IMR-90 (cell line): ENCODE data around the gene SSTR4. TPM values are rescaled to one million over a fixed set of nuclear protein-coding genes. Genes with fewer than 3 reads are reported as not detected.

Experiments used
- ATAC-seq: fragments of 200-7000 bp; cut with Tn5 transposase; 2 replicates; pipeline ENCODE4 v1.9.1; 2020; ENCODE audit warnings: low read depth, mild to moderate bottlenecking, moderate library complexity
- BruUV-seq: library from RNA; stranded (reverse); fragments of 400-500 nt; replicated peaks from 2 replicates; lab custom pipeline; 2021; lab: Mats Ljungman, UMichigan
- CTCF ChIA-PET: fragments of 300-600 bp; formaldehyde crosslinking; extraction: SDS; loops from one replicate; lab custom pipeline; 2021; ENCODE audit warnings: antibody characterized with exemption; lab: Yijun Ruan, JAX
- POLR2A ChIA-PET: fragments of 300-600 bp; sonication (Branson Sonifier 250); formaldehyde crosslinking; loops from one replicate; lab custom pipeline; 2022; ENCODE audit warnings: antibody characterized with exemption; ENCODE audit not compliant: unreplicated experiment; lab: Charles Lee
- DNase-seq: peaks from one replicate; pipeline ENCODE4 v3.0.0; 2013
- H2AFZ ChIP-seq: replicated peaks from 2 replicates; pipeline ENCODE3; 2013; ENCODE audit warnings: low read length, mild to moderate bottlenecking; ENCODE audit not compliant: poor library complexity
- H2AK5ac ChIP-seq: 2 replicates; pipeline ENCODE4 v1.6.1; 2013; ENCODE audit warnings: low read depth, low read length, inconsistent platforms
- H2AK9ac ChIP-seq: replicated peaks from 2 replicates; pipeline ENCODE3; 2013; ENCODE audit warnings: mild to moderate bottlenecking, low read depth, low read length, moderate library complexity; ENCODE audit not compliant: poor library complexity
- H2BK120ac ChIP-seq: 2 replicates; pipeline ENCODE4 v1.6.1; 2013; ENCODE audit warnings: low read depth, low read length, inconsistent platforms
- H2BK15ac ChIP-seq: 3 replicates; pipeline ENCODE4 v1.6.1; 2013; ENCODE audit warnings: low read depth, low read length, inconsistent platforms
- H2BK20ac ChIP-seq: 2 replicates; pipeline ENCODE4 v1.6.1; 2013; ENCODE audit warnings: low read depth, mild to moderate bottlenecking, inconsistent platforms, low read length, moderate library complexity
- H2BK5ac ChIP-seq: 2 replicates; pipeline ENCODE4 v1.6.1; 2013; ENCODE audit warnings: mild to moderate bottlenecking, low read depth, low read length, inconsistent platforms; ENCODE audit not compliant: poor library complexity, severe bottlenecking
- H3K14ac ChIP-seq: replicated peaks from 2 replicates; pipeline ENCODE4 v1.6.1; 2013; ENCODE audit warnings: low read depth, low read length, inconsistent platforms
- H3K18ac ChIP-seq: 2 replicates; pipeline ENCODE4 v1.6.1; 2013; ENCODE audit warnings: low read depth, low read length, control low read depth
- H3K23ac ChIP-seq: 2 replicates; pipeline ENCODE4 v1.6.1; 2013; ENCODE audit warnings: low read depth, low read length, inconsistent platforms
- H3K27ac ChIP-seq: 2 replicates; pipeline ENCODE4 v1.5.1; 2013; ENCODE audit warnings: mild to moderate bottlenecking, control low read depth, low read length; ENCODE audit not compliant: insufficient read depth
- H3K27me3 ChIP-seq: 2 replicates; pipeline ENCODE4 v1.6.1; 2013; ENCODE audit warnings: low read length; ENCODE audit not compliant: control insufficient read depth, insufficient read depth
- H3K36me3 ChIP-seq: 2 replicates; pipeline ENCODE4 v1.6.1; 2013; ENCODE audit warnings: low read length, mixed read lengths; ENCODE audit not compliant: control insufficient read depth, insufficient read depth
- H3K4ac ChIP-seq: 2 replicates; pipeline ENCODE4 v1.6.1; 2013; ENCODE audit warnings: low read depth, low read length, inconsistent platforms
- H3K4me1 ChIP-seq: 2 replicates; pipeline ENCODE4 v1.6.1; 2013; ENCODE audit warnings: low read length, mixed read lengths; ENCODE audit not compliant: control insufficient read depth, insufficient read depth
- H3K4me2 ChIP-seq: 2 replicates; pipeline ENCODE4 v1.6.1; 2013; ENCODE audit warnings: low read depth, mild to moderate bottlenecking, control low read depth, low read length, moderate library complexity
- H3K4me3 ChIP-seq: 2 replicates; pipeline ENCODE4 v1.5.1; 2013; ENCODE audit warnings: low read depth, mild to moderate bottlenecking, control low read depth, low read length, moderate library complexity; ENCODE audit not compliant: insufficient read depth
- H3K56ac ChIP-seq: 2 replicates; pipeline ENCODE4 v1.6.1; 2013; ENCODE audit warnings: low read length, inconsistent platforms; ENCODE audit not compliant: insufficient read depth; ENCODE audit errors: extremely low read depth
- H3K79me1 ChIP-seq, 2 experiments: 2 replicates each; pipeline ENCODE4 v1.6.1; 2013; ENCODE audit warnings: low read length in 2 of 2, inconsistent platforms in 1 of 2, low read depth in 1 of 2
- H3K9ac ChIP-seq: 2 replicates; pipeline ENCODE4 v1.6.1; 2013; ENCODE audit warnings: low read depth, low read length, control low read depth
- H3K9me1 ChIP-seq: 2 replicates; pipeline ENCODE4 v1.6.1; 2013; ENCODE audit warnings: low read length, inconsistent platforms; ENCODE audit not compliant: insufficient read depth
- H3K9me3 ChIP-seq: 2 replicates; pipeline ENCODE4 v1.6.1; 2013; ENCODE audit warnings: low read length; ENCODE audit not compliant: control insufficient read depth, insufficient read depth
- H4K20me1 ChIP-seq: 2 replicates; pipeline ENCODE4 v1.6.1; 2013; ENCODE audit warnings: low read length, inconsistent platforms; ENCODE audit not compliant: insufficient read depth
- H4K5ac ChIP-seq: 2 replicates; pipeline ENCODE4 v1.6.1; 2013; ENCODE audit warnings: mild to moderate bottlenecking, low read depth, low read length, control low read depth
- H4K8ac ChIP-seq, 2 experiments: 2 replicates each; pipeline ENCODE4 v1.6.1; 2013; ENCODE audit warnings: low read depth in 2 of 2, low read length in 2 of 2, control low read depth in 1 of 2, inconsistent platforms in 1 of 2
- H4K91ac ChIP-seq: 2 replicates; pipeline ENCODE4 v1.6.1; 2013; ENCODE audit warnings: low read depth, low read length, inconsistent platforms; ENCODE audit not compliant: insufficient read depth
- BHLHE40 ChIP-seq: fragments of 150-350 bp; IDR thresholded peaks from 2 replicates; pipeline ENCODE4 v1.6.1; 2016; ENCODE audit warnings: mild to moderate bottlenecking, low read depth, low read length
- CEBPB ChIP-seq: IDR thresholded peaks from 2 replicates; pipeline ENCODE4 v1.6.1; 2012; ENCODE audit warnings: low read depth, low read length, improper control_type of control experiment
- CHD1 ChIP-seq: IDR thresholded peaks from 2 replicates; pipeline ENCODE4 v1.6.1; 2012; ENCODE audit warnings: low read depth, low read length, improper control_type of control experiment
- FOS ChIP-seq: fragments of 150-350 bp; IDR thresholded peaks from 2 replicates; pipeline ENCODE4 v1.6.1; 2016; ENCODE audit warnings: low read depth, low read length
- MAZ ChIP-seq: IDR thresholded peaks from 2 replicates; pipeline ENCODE4 v1.6.1; 2012; ENCODE audit warnings: low read depth, mild to moderate bottlenecking, low read length, improper control_type of control experiment, moderate library complexity, borderline replicate concordance
- NFE2L2 ChIP-seq: fragments of 150-350 bp; IDR thresholded peaks from 2 replicates; pipeline ENCODE4 v1.6.1; 2016; ENCODE audit warnings: low read depth, mild to moderate bottlenecking, low read length
- POLR2A ChIP-seq: IDR thresholded peaks from 2 replicates; pipeline ENCODE4 v1.6.1; 2012; ENCODE audit warnings: mild to moderate bottlenecking, low read depth, low read length
- RAD21 ChIP-seq: IDR thresholded peaks from 2 replicates; pipeline ENCODE4 v1.6.1; 2012; ENCODE audit warnings: low read length, improper control_type of control experiment
- RCOR1 ChIP-seq: IDR thresholded peaks from 2 replicates; pipeline ENCODE4 v1.6.1; 2012; ENCODE audit warnings: mild to moderate bottlenecking, low read length, improper control_type of control experiment; ENCODE audit not compliant: insufficient replicate concordance
- SMC3 ChIP-seq: fragments of 150-350 bp; IDR thresholded peaks from 2 replicates; pipeline ENCODE4 v1.6.1; 2016; ENCODE audit warnings: low read depth, mild to moderate bottlenecking, antibody characterized with exemption, low read length, moderate library complexity
- WGBS, 2 experiments: methylation state at CpG; one replicate each; pipeline versions ENCODE4 v1.1.5 to v1.1.7; 2013; ENCODE audit warnings: missing lambda C conversion rate in 2 of 2; ENCODE audit not compliant: insufficient read length in 1 of 2; ENCODE audit errors: extremely low coverage in 2 of 2; 5-methylcytosine and 5-hydroxymethylcytosine counted together
- dilution Hi-C: fragments of 300-500 bp; cut with HindIII; formaldehyde crosslinking; loops from one replicate; pipeline ENCODE4 v1.14.3; 2018; ENCODE audit warnings: low sequenced_read_pairs; ENCODE audit not compliant: unreplicated experiment
- in situ Hi-C: fragments of 300-500 bp; cut with MboI; formaldehyde crosslinking; loops from 3 replicates; pipeline ENCODE4 v1.14.3; 2019; ENCODE audit warnings: low sequenced_read_pairs, inconsistent platforms, mixed read lengths
- intact Hi-C: fragments of 100-400 bp; cut with micrococcal nuclease; formaldehyde crosslinking; loops from 2 replicates; pipeline ENCODE4 v1.10.0; 2022
- polyA plus RNA-seq, 3 experiments: library from polyadenylated mRNA; depleted of rRNA; stranded (reverse); fragments of >200 nt; gene quantifications; 2 replicates each; pipeline ENCODE4 v1.2.3, GENCODE V29; 2012; ENCODE audit warnings: low replicate concordance in 1 of 3
- total RNA-seq: library from RNA; depleted of rRNA; stranded (reverse); fragments of >200 nt; gene quantifications from 2 replicates; pipeline ENCODE4 v1.2.3, GENCODE V29; 2012
- TF ChIP-seq, protein P1 (sequence below): fragments of 150-350 bp; IDR thresholded peaks from 2 replicates; pipeline ENCODE4 v1.6.1; 2017; ENCODE audit warnings: mild to moderate bottlenecking, antibody characterized with exemption, low read length, low read depth

The SSTR4 gene
- total and polyA plus RNA-seq, 2 of the 4 experiments (the other 2 are of a cell fraction): not detected

DNA sequence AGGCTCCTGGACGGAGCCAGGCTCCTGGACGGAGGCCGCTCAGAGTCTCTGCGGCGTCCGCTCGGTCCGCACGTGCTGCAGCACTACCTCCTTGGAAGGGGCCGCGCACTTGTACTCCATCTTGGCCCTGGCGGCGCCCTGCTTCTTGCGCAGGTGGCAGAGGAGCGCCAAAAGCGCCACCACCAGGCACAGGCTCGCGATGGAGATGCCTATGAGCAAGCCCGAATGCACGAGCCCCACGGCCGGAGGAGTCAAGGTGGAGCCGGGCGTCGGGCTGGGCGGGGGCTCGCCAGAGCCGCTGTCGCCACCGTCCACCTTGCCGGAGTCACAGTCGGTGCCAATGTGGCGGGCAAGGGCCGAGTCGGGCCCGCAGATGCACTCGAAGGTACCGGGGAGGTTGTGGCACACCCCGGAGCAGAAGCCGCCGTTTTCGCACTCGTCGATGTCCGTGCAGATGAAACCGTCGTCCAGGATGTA lies 12.7 kb downstream of the SSTR4 start:
- intact Hi-C loops (no loop called here), in situ Hi-C loops (no loop called here), dilution Hi-C loops (no loop called here)
- Histone ChIP-seq H3K9ac (no peak overlapping the region), H3K14ac (no peak overlapping the region), H3K27ac (no peak overlapping the region), H2AK9ac (no peak overlapping the region), H2BK15ac (no peak overlapping the region), H3K4me1 (peaks cover 4% of the 10 kb centered on the region; the same call in 1 of the 2 replicates), H2AFZ (no peak overlapping the region), H2BK20ac (no peak overlapping the region), H3K36me3 (no peaks in the 10 kb centered on the region), H2BK5ac (no peak overlapping the region), H3K23ac (no peak overlapping the region), H3K4me3 (no peak overlapping the region), H3K56ac (no peak overlapping the region), H4K5ac (no peak overlapping the region), H3K27me3 (peaks cover 76% of the 10 kb centered on the region), H2BK120ac (no peak overlapping the region), H3K79me1 (no peaks in the 10 kb centered on the region), H3K9me1 (no peaks in the 10 kb centered on the region), H3K18ac (no peak overlapping the region), H4K91ac (no peak overlapping the region), H2AK5ac (no peak overlapping the region), H4K8ac (no peak overlapping the region), H4K20me1 (no peaks in the 10 kb centered on the region; the same call in 1 of the 2 replicates), H3K4me2 (no peak overlapping the region), H3K9me3 (peaks cover 4% of the 10 kb centered on the region; the same call in 1 of the 2 replicates), H3K4ac (no peak overlapping the region)
- TF ChIP-seq CEBPB: no peak
- TF ChIP-seq POLR2A: no peak
- no peak for TF ChIP-seq CHD1
- no peak for TF ChIP-seq RAD21
- no peak for TF ChIP-seq SMC3
- TF ChIP-seq RCOR1: no peak
- TF ChIP-seq BHLHE40: no peak
- TF ChIP-seq, protein P1, sequence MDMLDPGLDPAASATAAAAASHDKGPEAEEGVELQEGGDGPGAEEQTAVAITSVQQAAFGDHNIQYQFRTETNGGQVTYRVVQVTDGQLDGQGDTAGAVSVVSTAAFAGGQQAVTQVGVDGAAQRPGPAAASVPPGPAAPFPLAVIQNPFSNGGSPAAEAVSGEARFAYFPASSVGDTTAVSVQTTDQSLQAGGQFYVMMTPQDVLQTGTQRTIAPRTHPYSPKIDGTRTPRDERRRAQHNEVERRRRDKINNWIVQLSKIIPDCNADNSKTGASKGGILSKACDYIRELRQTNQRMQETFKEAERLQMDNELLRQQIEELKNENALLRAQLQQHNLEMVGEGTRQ: no peak
- TF ChIP-seq MAZ: no peak
- no peak for TF ChIP-seq NFE2L2
- TF ChIP-seq FOS: no peak
- WGBS, 2 experiments: 30% methylated on average over 31 of the region's 47 CpGs; no CpG with 5 or more reads in 1 of the 2 experiments
- POLR2A ChIA-PET: no interaction called here
- no TSS peak for BruUV-seq
- DNase-seq (no peak), ATAC-seq (no peak)
- CTCF ChIA-PET: no interaction called here
